Measurements from ENCODE around the gene THUMPD1.
"Not testable (repeated sequence)": the region's sequence is repeated elsewhere in the genome, so short reads cannot be mapped to it uniquely, and the experiment has no call there.

THUMPD1 gene
- 206 to 228 reads per million in 2 donors for total RNA-seq

- peak; percentile 91 to 98 (median 98) for DNase-seq
These were observed at the start of gene THUMPD1 for GRCh38 chr16:20741554-20742285. Gene THUMPD1, minus strand, starts transcription at chr16:20741818. Its CDS starts 79 bp downstream, at chr16:20741739.

GRCh38 chr16:20789130-20789529 is 47.5 kb upstream of the THUMPD1 start:
- DNase-seq, result no peak

- DNase-seq, result no peak
These were observed 42.6 kb upstream of the THUMPD1 start for GRCh38 chr16:20784204-20784603.

- DNase-seq, result no peak
These were observed 40.9 kb upstream of the THUMPD1 start for GRCh38 chr16:20782470-20782869.

GRCh38 chr16:20781697-20782096 is 40.1 kb upstream of the THUMPD1 start:
- DNase-seq, result no peak

GRCh38 chr16:20774703-20775362 is 33.2 kb upstream of the THUMPD1 start:
- DNase-seq, result peak in 3 of 5 experiments; percentile 34 to 77 (median 50)

- DNase-seq, result no peak
These were observed 32.1 kb upstream of the THUMPD1 start for GRCh38 chr16:20773679-20774078.

- no peak for DNase-seq
These were observed 27.2 kb upstream of the THUMPD1 start for GRCh38 chr16:20768818-20769217.

GRCh38 chr16:20768121-20768520 is 26.5 kb upstream of the THUMPD1 start:
- DNase-seq, result no peak

- DNase-seq, result no peak
These were observed 26.0 kb upstream of the THUMPD1 start for GRCh38 chr16:20767577-20767976.

- DNase-seq, result no peak
These were observed 24.7 kb upstream of the THUMPD1 start for GRCh38 chr16:20766294-20766693.

GRCh38 chr16:20765732-20766131 is 24.1 kb upstream of the THUMPD1 start:
- DNase-seq, result no peak

- not testable (repeated sequence) for DNase-seq
These were observed 22.8 kb upstream of the THUMPD1 start for GRCh38 chr16:20764448-20764847.

- DNase-seq, result peak in 4 of 5 experiments; percentile 43 to 88 (median 58)
These were observed 22.0 kb upstream of the THUMPD1 start, which contains the start of gene ACSM3 for GRCh38 chr16:20763461-20764232. Gene ACSM3, plus strand, starts transcription at chr16:20764014. Its CDS starts 6,021 bp downstream, at chr16:20770035.

- DNase-seq, result no peak
These were observed 20.9 kb upstream of the THUMPD1 start for GRCh38 chr16:20762404-20763123.

GRCh38 chr16:20761175-20761574 is 19.6 kb upstream of the THUMPD1 start:
- DNase-seq, result no peak

GRCh38 chr16:20760346-20760745 is 18.7 kb upstream of the THUMPD1 start:
- DNase-seq, result no peak

GRCh38 chr16:20755799-20756198 is 14.2 kb upstream of the THUMPD1 start:
- not testable (repeated sequence) for DNase-seq

- no peak for DNase-seq
These were observed 13.6 kb upstream of the THUMPD1 start for GRCh38 chr16:20755238-20755637.

GRCh38 chr16:20753727-20754126 is 12.1 kb upstream of the THUMPD1 start:
- no peak for DNase-seq

GRCh38 chr16:20750558-20750957 is 8.9 kb upstream of the THUMPD1 start:
- no peak for DNase-seq

GRCh38 chr16:20749474-20749873 is 7.9 kb upstream of the THUMPD1 start:
- no peak for DNase-seq

Measured in T-helper 2 cell (primary cell).